ENCODE data around the gene IL16.
"Not testable (repeated sequence)": the region's sequence is repeated elsewhere in the genome, so short reads cannot be mapped to it uniquely, and the experiment has no call there.

Gene IL16

GRCh38 chr15:81195339-81195864 is 1.3 kb upstream of the IL16 start:
- H3K4me1 ChIP-seq: peaks cover 0 to 8% (median 7%) of the 10 kb centered on the region in 10 experiments; a peak in 14 of 20 replicates
- H3K9me3 ChIP-seq (replicated peaks in 1 of 11): no peaks in the 10 kb centered on the region
- H3K27ac ChIP-seq: no peak overlapping the region
- TF ChIP-seq Cebpa-rat (IDR thresholded peaks at IDR 0.05): no peak
- H3K27me3 ChIP-seq: no peaks in the 10 kb centered on the region
- no peaks in the 10 kb centered on the region for H4K20me1 ChIP-seq
- no peak overlapping the region for H3K4me3 ChIP-seq
- H3K36me3 ChIP-seq: no peaks in the 10 kb centered on the region
- H3K4me2 ChIP-seq: no peak overlapping the region
- no peak overlapping the region for H3K9ac ChIP-seq

GRCh38 chr15:81197255-81197630 is 564 bp downstream of the IL16 start:
- Histone ChIP-seq H3K27ac (no peak overlapping the region), H3K4me1 (peaks cover 0 to 8% (median 7%) of the 10 kb centered on the region in 10 experiments; a peak in 14 of 20 replicates)

DNA sequence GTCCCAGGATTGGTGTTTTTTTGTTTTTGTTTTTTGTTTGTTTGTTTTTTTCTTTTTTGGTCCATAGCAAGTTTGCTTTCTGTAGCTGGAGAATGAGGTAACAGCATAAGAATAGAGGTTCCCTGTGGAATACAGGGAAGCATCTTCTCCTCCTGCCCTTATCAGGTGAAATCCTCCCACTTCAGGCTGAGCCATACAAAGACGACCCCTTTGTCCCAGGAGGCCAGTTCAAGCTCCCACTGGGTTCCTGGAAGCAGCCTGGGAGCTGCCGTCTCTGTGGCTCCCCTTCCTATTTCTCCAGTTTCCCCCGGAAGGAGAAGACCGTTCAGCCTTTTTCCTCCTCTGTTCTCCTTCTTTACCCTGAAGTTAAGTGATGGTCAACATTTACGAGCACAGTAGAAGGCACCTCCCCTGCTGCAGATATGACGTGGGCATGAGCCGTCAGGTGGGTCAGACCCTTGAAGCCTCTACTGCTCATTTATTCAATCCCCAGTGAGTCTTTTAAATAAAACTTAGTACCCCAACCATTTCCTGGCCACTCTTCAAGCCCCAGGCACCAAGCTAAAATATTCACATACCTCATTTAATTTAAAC is 1.1 kb downstream of the IL16 start:
- no peaks in the 10 kb centered on the region for H3K27me3 ChIP-seq
- no peak for TF ChIP-seq Cebpa-rat (IDR thresholded peaks at IDR 0.05)
- H3K9ac ChIP-seq: no peak overlapping the region
- peaks cover 0 to 8% (median 7%) of the 10 kb centered on the region in 10 experiments; a peak in 14 of 20 replicates for H3K4me1 ChIP-seq
- no peaks in the 10 kb centered on the region for H3K36me3 ChIP-seq
- H4K20me1 ChIP-seq: no peaks in the 10 kb centered on the region
- no peak overlapping the region for H3K4me2 ChIP-seq
- no peak overlapping the region for H3K27ac ChIP-seq
- H3K4me3 ChIP-seq: no peak overlapping the region
- no peaks in the 10 kb centered on the region for H3K9me3 ChIP-seq (replicated peaks in 1 of 11)

More at GRCh38 chr15:81197255-81197630, 564 bp downstream of the IL16 start:
- Histone ChIP-seq H4K20me1 (no peaks in the 10 kb centered on the region), H3K27me3 (no peaks in the 10 kb centered on the region), H3K4me2 (no peak overlapping the region), H3K36me3 (no peaks in the 10 kb centered on the region), H3K9me3 (replicated peaks in 1 of 11) (no peaks in the 10 kb centered on the region), H3K4me3 (no peak overlapping the region), H3K9ac (no peak overlapping the region)
- no peak for TF ChIP-seq Cebpa-rat (IDR thresholded peaks at IDR 0.05)

DNA sequence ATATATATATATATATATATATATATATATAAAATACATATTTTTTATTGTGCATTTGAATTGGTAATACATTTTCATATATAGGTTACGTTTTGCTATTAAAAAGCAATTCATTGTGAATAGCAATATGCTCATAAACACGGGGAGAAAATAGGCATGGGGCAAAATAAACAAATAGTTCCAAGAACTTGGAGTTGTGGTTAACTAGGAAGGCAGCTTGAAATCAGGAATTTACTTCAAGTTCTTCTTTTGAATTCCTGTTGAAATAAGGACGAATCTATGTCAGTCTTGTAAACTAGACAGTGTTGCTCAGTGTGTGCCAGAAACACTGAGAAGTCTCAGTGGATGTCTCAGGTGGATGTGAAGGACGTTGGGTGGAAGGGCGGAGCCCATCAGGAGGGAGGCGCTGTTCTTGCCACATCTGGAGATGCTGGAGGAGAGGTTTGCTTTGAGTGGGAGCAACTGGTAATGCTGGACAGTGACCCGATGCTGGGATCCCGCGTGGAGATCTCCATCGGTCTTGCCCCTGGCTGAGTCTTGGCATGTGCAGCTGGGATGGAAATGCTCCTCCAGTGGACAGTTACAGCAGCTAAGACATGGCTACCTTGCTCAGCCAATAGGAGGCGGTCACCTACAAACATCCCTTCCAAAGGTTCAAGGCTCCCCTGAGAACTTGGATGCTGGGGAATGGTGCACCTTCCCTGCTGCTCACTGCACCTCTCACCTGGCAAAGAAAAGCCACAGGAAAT is 2.5 kb downstream of the IL16 start:
- Histone ChIP-seq H3K27me3 (no peaks in the 10 kb centered on the region), H3K9ac (no peak overlapping the region), H3K27ac (no peak overlapping the region), H3K9me3 (replicated peaks in 1 of 11) (no peaks in the 10 kb centered on the region), H3K4me2 (peak overlapping the region in 6 of 11 experiments; percentile 19 to 50 (median 41); a peak in 11 of 22 replicates), H3K4me1 (peaks cover 0 to 8% (median 7%) of the 10 kb centered on the region in 10 experiments; a peak in 14 of 20 replicates), H4K20me1 (no peaks in the 10 kb centered on the region), H3K4me3 (no peak overlapping the region), H3K36me3 (no peaks in the 10 kb centered on the region)
- TF ChIP-seq Cebpa-rat (IDR thresholded peaks at IDR 0.05): no peak

GRCh38 chr15:81206018-81206417 is 9.3 kb downstream of the IL16 start:
- no peaks in the 10 kb centered on the region for H3K36me3 ChIP-seq
- H3K9ac ChIP-seq: no peak overlapping the region

DNA sequence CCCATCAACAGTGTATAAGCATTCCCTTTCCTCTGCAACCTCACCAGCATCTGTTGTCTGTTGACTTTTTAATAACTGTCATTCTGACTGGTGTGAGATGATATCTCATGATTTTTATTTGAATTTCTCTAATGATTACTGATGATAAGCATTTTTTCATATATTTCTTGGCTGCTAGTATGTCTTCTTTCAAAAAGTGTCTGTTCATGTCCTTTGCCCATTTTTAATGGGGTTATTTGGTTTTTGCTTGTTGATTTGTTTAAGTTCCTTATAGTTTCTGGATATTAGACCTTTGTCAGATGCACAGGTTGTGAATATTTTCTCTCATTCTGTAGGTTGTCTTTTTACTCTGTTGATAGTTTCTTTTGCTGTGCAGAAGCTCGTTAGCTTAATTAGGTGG is 11.3 kb downstream of the IL16 start:
- H3K27me3 ChIP-seq, H3K4me1 ChIP-seq, H3K27ac ChIP-seq: not testable (repeated sequence)

More at GRCh38 chr15:81206018-81206417, 9.3 kb downstream of the IL16 start:
- Histone ChIP-seq H3K4me1 (peaks cover 0 to 4% (median 0%) of the 10 kb centered on the region in 10 experiments; a peak in 1 of 20 replicates), H3K27ac (no peak overlapping the region), H3K9me3 (replicated peaks in 1 of 11) (peaks cover 8 to 15% (median 11%) of the 10 kb centered on the region in 11 experiments; a peak in 18 of 22 replicates), H3K4me3 (no peak overlapping the region), H3K27me3 (no peaks in the 10 kb centered on the region), H3K4me2 (no peak overlapping the region), H4K20me1 (no peaks in the 10 kb centered on the region)
- TF ChIP-seq Cebpa-rat (IDR thresholded peaks at IDR 0.05): no peak

GRCh38 chr15:81209635-81210034 is 13.0 kb downstream of the IL16 start:
- Histone ChIP-seq H3K27ac (no peak overlapping the region), H3K4me3 (no peak overlapping the region), H3K9me3 (replicated peaks in 1 of 11) (peaks cover 18 to 30% (median 22%) of the 10 kb centered on the region in 11 experiments), H4K20me1 (no peaks in the 10 kb centered on the region), H3K4me1 (peaks cover 0 to 4% (median 0%) of the 10 kb centered on the region in 10 experiments; a peak in 1 of 20 replicates), H3K36me3 (no peaks in the 10 kb centered on the region), H3K9ac (no peak overlapping the region), H3K27me3 (no peaks in the 10 kb centered on the region), H3K4me2 (no peak overlapping the region)
- TF ChIP-seq Cebpa-rat (IDR thresholded peaks at IDR 0.05): no peak

More for the DNA sequence above, 11.3 kb downstream of the IL16 start:
- H3K9me3 ChIP-seq (replicated peaks in 1 of 11): peaks cover 8 to 15% (median 11%) of the 10 kb centered on the region in 11 experiments; a peak in 18 of 22 replicates
- H3K4me3 ChIP-seq, H4K20me1 ChIP-seq, H3K9ac ChIP-seq, H3K36me3 ChIP-seq, H3K4me2 ChIP-seq: not testable (repeated sequence)

DNA sequence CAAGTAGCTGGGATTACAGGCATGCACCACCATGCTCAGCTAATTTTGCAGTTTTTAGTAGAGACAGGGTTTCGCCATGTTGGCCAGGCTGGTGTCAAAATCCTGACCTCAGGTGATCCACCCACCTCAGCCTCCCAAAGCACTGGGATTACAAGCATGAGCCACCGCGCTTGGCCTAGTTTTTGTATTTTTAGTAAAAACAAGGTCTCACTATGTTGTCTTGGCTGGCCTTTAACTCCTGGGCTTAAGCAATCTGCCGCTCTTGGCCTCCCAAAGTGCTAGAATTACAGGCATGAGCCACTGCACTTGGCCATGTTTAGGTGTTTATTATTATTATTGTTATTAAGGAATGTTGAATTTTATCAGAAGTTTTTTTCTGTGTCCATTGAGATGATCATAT is 14.7 kb downstream of the IL16 start:
- H3K4me3 ChIP-seq: no peak overlapping the region
- no peak overlapping the region for H3K9ac ChIP-seq
- H3K36me3 ChIP-seq: no peaks in the 10 kb centered on the region
- H3K4me2 ChIP-seq: no peak overlapping the region
- H3K27ac ChIP-seq: no peak overlapping the region
- H3K4me1 ChIP-seq: peaks cover 0 to 4% (median 0%) of the 10 kb centered on the region in 10 experiments; a peak in 1 of 20 replicates
- H3K27me3 ChIP-seq: no peaks in the 10 kb centered on the region
- no peaks in the 10 kb centered on the region for H4K20me1 ChIP-seq
- no peak for TF ChIP-seq Cebpa-rat (IDR thresholded peaks at IDR 0.05)
- peaks cover 27 to 44% (median 35%) of the 10 kb centered on the region in 11 experiments for H3K9me3 ChIP-seq (replicated peaks in 1 of 11)

- no peak overlapping the region for H3K4me3 ChIP-seq
- H3K27me3 ChIP-seq: no peaks in the 10 kb centered on the region
- H3K4me2 ChIP-seq: no peak overlapping the region
- H4K20me1 ChIP-seq: no peaks in the 10 kb centered on the region
- no peaks in the 10 kb centered on the region for H3K4me1 ChIP-seq
- no peaks in the 10 kb centered on the region for H3K36me3 ChIP-seq
- no peak overlapping the region for H3K9ac ChIP-seq
- H3K27ac ChIP-seq: no peak overlapping the region
- TF ChIP-seq Cebpa-rat (IDR thresholded peaks at IDR 0.05): no peak
- peaks cover 19 to 29% (median 23%) of the 10 kb centered on the region in 11 experiments; a peak in 20 of 22 replicates for H3K9me3 ChIP-seq (replicated peaks in 1 of 11)
Measured at GRCh38 chr15:81213982-81214381, 17.3 kb downstream of the IL16 start.
